IPS-18a (cell line): Measurements from ENCODE around the gene ANGPT4.

ENCODE experiments used
- H3K27ac ChIP-seq: one replicate; pipeline ENCODE4 v1.5.1; 2013; ENCODE audit warnings: low read length
- H3K27me3 ChIP-seq: one replicate; pipeline ENCODE4 v1.6.1; 2013; ENCODE audit warnings: mild to moderate bottlenecking, low read length; ENCODE audit not compliant: control insufficient read depth, insufficient read depth
- H3K36me3 ChIP-seq: one replicate; pipeline ENCODE4 v1.6.1; 2013; ENCODE audit warnings: low read depth, low read length; ENCODE audit not compliant: control insufficient read depth
- H3K4me1 ChIP-seq: one replicate; pipeline ENCODE4 v1.6.1; 2013; ENCODE audit warnings: low read depth, low read length; ENCODE audit not compliant: control insufficient read depth
- H3K4me3 ChIP-seq: one replicate; pipeline ENCODE4 v1.5.1; 2013; ENCODE audit warnings: low read length
- H3K9ac ChIP-seq: one replicate; pipeline ENCODE4 v1.6.1; 2013; ENCODE audit warnings: mild to moderate bottlenecking, low read length, moderate library complexity
- H3K9me3 ChIP-seq: one replicate; pipeline ENCODE4 v1.6.1; 2013; ENCODE audit warnings: low read depth, low read length; ENCODE audit not compliant: control insufficient read depth

ANGPT4 gene

GRCh38 chr20:953742-954141, 37.6 kb upstream of the ANGPT4 start:
- Histone ChIP-seq H3K9me3 (no peaks in the 10 kb centered on the region), H3K4me3 (no peak overlapping the region), H3K36me3 (no peaks in the 10 kb centered on the region), H3K27me3 (no peaks in the 10 kb centered on the region), H3K4me1 (no peaks in the 10 kb centered on the region), H3K9ac (no peak overlapping the region), H3K27ac (no peak overlapping the region)

GRCh38 chr20:952196-952795, 36.2 kb upstream of the ANGPT4 start:
- Histone ChIP-seq H3K27me3 (no peaks in the 10 kb centered on the region), H3K4me1 (no peaks in the 10 kb centered on the region)

GRCh38 chr20:951384-952169, 35.4 kb upstream of the ANGPT4 start:
- Histone ChIP-seq H3K36me3 (no peaks in the 10 kb centered on the region), H3K27me3 (no peaks in the 10 kb centered on the region), H3K27ac (no peak overlapping the region), H3K4me1 (no peaks in the 10 kb centered on the region), H3K9ac (no peak overlapping the region), H3K9me3 (no peaks in the 10 kb centered on the region), H3K4me3 (no peak overlapping the region)

More at GRCh38 chr20:952196-952795, 36.2 kb upstream of the ANGPT4 start:
- H3K4me3 ChIP-seq, result no peak overlapping the region
- H3K9ac ChIP-seq, result no peak overlapping the region
- H3K36me3 ChIP-seq, result no peaks in the 10 kb centered on the region
- H3K27ac ChIP-seq, result no peak overlapping the region
- H3K9me3 ChIP-seq, result no peaks in the 10 kb centered on the region

- H3K4me1 ChIP-seq, result peaks cover 6% of the 10 kb centered on the region
- no peaks in the 10 kb centered on the region for H3K27me3 ChIP-seq
- H3K36me3 ChIP-seq, result no peaks in the 10 kb centered on the region
- no peak overlapping the region for H3K9ac ChIP-seq
- no peaks in the 10 kb centered on the region for H3K9me3 ChIP-seq
- H3K4me3 ChIP-seq, result no peak overlapping the region
- H3K27ac ChIP-seq, result no peak overlapping the region
Observed at GRCh38 chr20:949717-950116, 33.6 kb upstream of the ANGPT4 start.

GRCh38 chr20:946826-947225, 30.7 kb upstream of the ANGPT4 start:
- H3K27me3 ChIP-seq, result no peaks in the 10 kb centered on the region
- no peaks in the 10 kb centered on the region for H3K36me3 ChIP-seq
- H3K4me1 ChIP-seq, result peaks cover 18% of the 10 kb centered on the region
- H3K9me3 ChIP-seq, result no peaks in the 10 kb centered on the region
- H3K27ac ChIP-seq, result no peak overlapping the region
- H3K9ac ChIP-seq, result no peak overlapping the region
- H3K4me3 ChIP-seq, result no peak overlapping the region

GRCh38 chr20:945841-946240, 29.7 kb upstream of the ANGPT4 start:
- Histone ChIP-seq H3K9ac (no peak overlapping the region), H3K27ac (no peak overlapping the region), H3K4me1 (peaks cover 18% of the 10 kb centered on the region), H3K4me3 (no peak overlapping the region), H3K9me3 (no peaks in the 10 kb centered on the region), H3K36me3 (no peaks in the 10 kb centered on the region), H3K27me3 (no peaks in the 10 kb centered on the region)

- no peak overlapping the region for H3K9ac ChIP-seq
- H3K27ac ChIP-seq, result no peak overlapping the region
- H3K27me3 ChIP-seq, result no peaks in the 10 kb centered on the region
- H3K4me1 ChIP-seq, result peaks cover 18% of the 10 kb centered on the region
- H3K36me3 ChIP-seq, result no peaks in the 10 kb centered on the region
- H3K9me3 ChIP-seq, result no peaks in the 10 kb centered on the region
- H3K4me3 ChIP-seq, result no peak overlapping the region
Observed at GRCh38 chr20:944774-945410, 28.8 kb upstream of the ANGPT4 start.

GRCh38 chr20:944148-944547, 28.0 kb upstream of the ANGPT4 start:
- H3K9me3 ChIP-seq, result no peaks in the 10 kb centered on the region
- no peaks in the 10 kb centered on the region for H3K27me3 ChIP-seq
- no peak overlapping the region for H3K9ac ChIP-seq
- no peaks in the 10 kb centered on the region for H3K36me3 ChIP-seq
- H3K4me3 ChIP-seq, result no peak overlapping the region
- H3K4me1 ChIP-seq, result peaks cover 18% of the 10 kb centered on the region
- no peak overlapping the region for H3K27ac ChIP-seq

- H3K27ac ChIP-seq, result no peak overlapping the region
- H3K4me1 ChIP-seq, result peaks cover 18% of the 10 kb centered on the region
- no peaks in the 10 kb centered on the region for H3K36me3 ChIP-seq
- H3K27me3 ChIP-seq, result no peaks in the 10 kb centered on the region
- H3K9me3 ChIP-seq, result no peaks in the 10 kb centered on the region
- no peak overlapping the region for H3K4me3 ChIP-seq
- no peak overlapping the region for H3K9ac ChIP-seq
Observed at GRCh38 chr20:942611-943010, 26.5 kb upstream of the ANGPT4 start.

- Histone ChIP-seq H3K36me3 (no peaks in the 10 kb centered on the region), H3K27ac (no peak overlapping the region), H3K4me1 (peaks cover 18% of the 10 kb centered on the region), H3K9me3 (no peaks in the 10 kb centered on the region), H3K27me3 (no peaks in the 10 kb centered on the region), H3K4me3 (no peak overlapping the region), H3K9ac (no peak overlapping the region)
Observed at GRCh38 chr20:940926-941325, 24.8 kb upstream of the ANGPT4 start.

- no peaks in the 10 kb centered on the region for H3K36me3 ChIP-seq
- H3K4me3 ChIP-seq, result no peak overlapping the region
- no peak overlapping the region for H3K27ac ChIP-seq
- no peaks in the 10 kb centered on the region for H3K27me3 ChIP-seq
- no peak overlapping the region for H3K9ac ChIP-seq
- H3K4me1 ChIP-seq, result peaks cover 11% of the 10 kb centered on the region
- no peaks in the 10 kb centered on the region for H3K9me3 ChIP-seq
Observed at GRCh38 chr20:939606-940005, 23.5 kb upstream of the ANGPT4 start.
